Dendritic cell treated with granulocyte-macrophage colony-stimulating factor and Interleukin-4, amounts not matched to agents 40 ng/mL and 50 ng/mL, for 4 days (primary cell): ENCODE measurements around the gene CMKLR1.

ENCODE experiments used
- H3K27ac Mint-ChIP-seq: one replicate; pipeline ENCODE4 v1.8.0; 2022; ENCODE audit warnings: mild to moderate bottlenecking, mixed read lengths
- H3K27me3 Mint-ChIP-seq: one replicate; pipeline ENCODE4 v1.8.0; 2022; ENCODE audit warnings: mild to moderate bottlenecking, mixed read lengths
- H3K36me3 Mint-ChIP-seq: one replicate; pipeline ENCODE4 v1.8.0; 2022; ENCODE audit warnings: low read depth, mixed read lengths
- H3K4me1 Mint-ChIP-seq: one replicate; pipeline ENCODE4 v1.8.0; 2022; ENCODE audit warnings: low read depth, mixed read lengths
- H3K4me3 Mint-ChIP-seq: one replicate; pipeline ENCODE4 v1.8.0; 2022; ENCODE audit warnings: mild to moderate bottlenecking, moderate library complexity, mixed read lengths
- H3K9me3 Mint-ChIP-seq: one replicate; pipeline ENCODE4 v1.8.0; 2022; ENCODE audit warnings: mixed read lengths
- intact Hi-C: fragments of 100-400 bp; cut with micrococcal nuclease; formaldehyde crosslinking; loops from one replicate; pipeline ENCODE4 v1.15.0; 2022

The CMKLR1 gene

GRCh38 chr12:108321688-108322087 lies 17.4 kb downstream of the CMKLR1 start:
- Mint-ChIP-seq H3K4me1 (peaks cover 96% of the 10 kb centered on the region), H3K4me3 (no peak overlapping the region), H3K36me3 (peaks cover 100% of the 10 kb centered on the region), H3K27ac (peak overlapping the region; percentile 11), H3K27me3 (peaks cover 2% of the 10 kb centered on the region), H3K9me3 (no peaks in the 10 kb centered on the region)
- intact Hi-C loops, result no loop called here

GRCh38 chr12:108320507-108321293 lies 18.4 kb downstream of the CMKLR1 start:
- intact Hi-C loops, result no loop called here
- Mint-ChIP-seq H3K27ac (peak overlapping the region; percentile 63), H3K36me3 (peaks cover 100% of the 10 kb centered on the region), H3K4me3 (no peak overlapping the region), H3K4me1 (peaks cover 96% of the 10 kb centered on the region), H3K9me3 (no peaks in the 10 kb centered on the region), H3K27me3 (peaks cover 2% of the 10 kb centered on the region)

- peak overlapping the region; percentile 63 for H3K27ac Mint-ChIP-seq
- intact Hi-C loops, result no loop called here
- H3K36me3 Mint-ChIP-seq, result peaks cover 100% of the 10 kb centered on the region
- H3K4me3 Mint-ChIP-seq, result no peak overlapping the region
- peaks cover 2% of the 10 kb centered on the region for H3K27me3 Mint-ChIP-seq
- H3K9me3 Mint-ChIP-seq, result no peaks in the 10 kb centered on the region
- H3K4me1 Mint-ChIP-seq, result peaks cover 93% of the 10 kb centered on the region
Observed at GRCh38 chr12:108319277-108320234, 19.6 kb downstream of the CMKLR1 start.

GRCh38 chr12:108318472-108319275 lies 20.4 kb downstream of the CMKLR1 start:
- peaks cover 98% of the 10 kb centered on the region for H3K36me3 Mint-ChIP-seq
- no peaks in the 10 kb centered on the region for H3K9me3 Mint-ChIP-seq
- H3K4me3 Mint-ChIP-seq, result no peak overlapping the region
- H3K4me1 Mint-ChIP-seq, result peaks cover 92% of the 10 kb centered on the region
- peaks cover 2% of the 10 kb centered on the region for H3K27me3 Mint-ChIP-seq
- intact Hi-C loops, result no loop called here
- H3K27ac Mint-ChIP-seq, result peak overlapping the region; percentile 38

- Mint-ChIP-seq H3K36me3 (peaks cover 92% of the 10 kb centered on the region), H3K4me1 (peaks cover 90% of the 10 kb centered on the region), H3K27me3 (no peaks in the 10 kb centered on the region), H3K27ac (peak overlapping the region; percentile 88), H3K9me3 (no peaks in the 10 kb centered on the region), H3K4me3 (no peak overlapping the region)
- intact Hi-C loops, result no loop called here
Observed at GRCh38 chr12:108317308-108318234, 21.5 kb downstream of the CMKLR1 start.

GRCh38 chr12:108316176-108317086 lies 22.7 kb downstream of the CMKLR1 start:
- H3K27ac Mint-ChIP-seq, result peak overlapping the region; percentile 88
- H3K4me1 Mint-ChIP-seq, result peaks cover 90% of the 10 kb centered on the region
- H3K27me3 Mint-ChIP-seq, result no peaks in the 10 kb centered on the region
- intact Hi-C loops, result no loop called here
- peaks cover 92% of the 10 kb centered on the region for H3K36me3 Mint-ChIP-seq
- H3K9me3 Mint-ChIP-seq, result no peaks in the 10 kb centered on the region
- peak overlapping the region; percentile 49 for H3K4me3 Mint-ChIP-seq

GRCh38 chr12:108315486-108316105 lies 23.5 kb downstream of the CMKLR1 start:
- Mint-ChIP-seq H3K4me1 (peaks cover 90% of the 10 kb centered on the region), H3K36me3 (peaks cover 92% of the 10 kb centered on the region), H3K9me3 (no peaks in the 10 kb centered on the region), H3K27me3 (no peaks in the 10 kb centered on the region), H3K27ac (peak overlapping the region; percentile 88), H3K4me3 (peak overlapping the region; percentile 49)
- intact Hi-C loops, result loop anchor here (2.0 kb wide), 1 partner anchor 17 kb away; no protein-coding TSS in a partner anchor

- H3K36me3 Mint-ChIP-seq, result peaks cover 92% of the 10 kb centered on the region
- no peaks in the 10 kb centered on the region for H3K9me3 Mint-ChIP-seq
- peaks cover 92% of the 10 kb centered on the region for H3K4me1 Mint-ChIP-seq
- H3K27me3 Mint-ChIP-seq, result no peaks in the 10 kb centered on the region
- H3K27ac Mint-ChIP-seq, result peak overlapping the region; percentile 88
- intact Hi-C loops, result loop anchor here (2.0 kb wide), 2 partner anchors 19 to 25 kb away; partner anchors contain the start of gene CMKLR1
- H3K4me3 Mint-ChIP-seq, result peak overlapping the region; percentile 60
Observed at GRCh38 chr12:108313606-108314351, 25.3 kb downstream of the CMKLR1 start.

GRCh38 chr12:108313241-108313605 lies 25.9 kb downstream of the CMKLR1 start:
- H3K4me1 Mint-ChIP-seq, result peaks cover 92% of the 10 kb centered on the region
- peaks cover 1% of the 10 kb centered on the region for H3K27me3 Mint-ChIP-seq
- no peaks in the 10 kb centered on the region for H3K9me3 Mint-ChIP-seq
- intact Hi-C loops, result loop anchor here (2.0 kb wide), 1 partner anchor 26 kb away; the partner anchor contains the start of gene CMKLR1
- peaks cover 92% of the 10 kb centered on the region for H3K36me3 Mint-ChIP-seq
- peak overlapping the region; percentile 24 for H3K4me3 Mint-ChIP-seq
- H3K27ac Mint-ChIP-seq, result peak overlapping the region; percentile 88

GRCh38 chr12:108312693-108313189 lies 26.4 kb downstream of the CMKLR1 start:
- Mint-ChIP-seq H3K9me3 (no peaks in the 10 kb centered on the region), H3K27me3 (peaks cover 2% of the 10 kb centered on the region), H3K4me3 (peak overlapping the region; percentile 24), H3K4me1 (peaks cover 93% of the 10 kb centered on the region), H3K27ac (peak overlapping the region; percentile 88), H3K36me3 (peaks cover 92% of the 10 kb centered on the region)
- intact Hi-C loops, result loop anchor here (2.0 kb wide), 1 partner anchor 26 kb away; the partner anchor contains the start of gene CMKLR1
